OCI-LY3 (cell line): ENCODE results near the gene TH.

ENCODE experiments used
- CTCF ChIP-seq: fragments of 200-600, 300-600 bp; sonication (generic); IDR thresholded peaks from 2 replicates; pipeline ENCODE4 v1.5.1; 2014; ENCODE audit warnings: antibody characterized with exemption, low read length, low read depth
- EZH2phosphoT487 ChIP-seq: fragments of 200-600 bp; shearing (Covaris generic); IDR thresholded peaks from 2 replicates; pipeline ENCODE4 v1.6.1; 2018; ENCODE audit warnings: antibody characterized with exemption, mixed run types, low read depth

- TF ChIP-seq CTCF, result no peak
- TF ChIP-seq EZH2phosphoT487, result no peak
These were observed 16.1 kb downstream of the TH start for GRCh38 chr11:2155511-2155910.
